CD4-positive, alpha-beta T cell treated with Interleukin-6 at 100 ng/mL for 8 hours (primary cell): ENCODE results near the gene COL28A1.
"Not testable (repeated sequence)": the region's sequence is repeated elsewhere in the genome, so short reads cannot be mapped to it uniquely, and the experiment has no call there.

Source experiments
- DNase-seq: peaks from one replicate; pipeline ENCODE4 v3.0.0-alpha.2; 2020; ENCODE audit warnings: mixed read lengths, low spot score

Gene COL28A1

GRCh38 chr7:7416031-7416858, 119.4 kb downstream of the COL28A1 start:
- DNase-seq: peak; percentile 5

GRCh38 chr7:7414791-7415603, 120.7 kb downstream of the COL28A1 start:
- DNase-seq: no peak

GRCh38 chr7:7408001-7408770, 127.5 kb downstream of the COL28A1 start:
- DNase-seq: no peak

GRCh38 chr7:7405461-7405860, 130.2 kb downstream of the COL28A1 start:
- DNase-seq: no peak

GRCh38 chr7:7399707-7400106, 136.0 kb downstream of the COL28A1 start:
- no peak for DNase-seq

- no peak for DNase-seq
Observed at GRCh38 chr7:7395785-7396184, 139.9 kb downstream of the COL28A1 start.

GRCh38 chr7:7388164-7388563, 147.5 kb downstream of the COL28A1 start:
- not testable (repeated sequence) for DNase-seq

- DNase-seq: no peak
Observed at GRCh38 chr7:7385421-7385820, 150.3 kb downstream of the COL28A1 start.

- DNase-seq: no peak
Observed at GRCh38 chr7:7384228-7384627, 151.4 kb downstream of the COL28A1 start.

- DNase-seq: no peak
Observed at GRCh38 chr7:7375538-7375937, 160.1 kb downstream of the COL28A1 start.

- DNase-seq: no peak
Observed at GRCh38 chr7:7370076-7370475, 165.6 kb downstream of the COL28A1 start.

- no peak for DNase-seq
Observed at GRCh38 chr7:7369134-7369533, 166.5 kb downstream of the COL28A1 start.

GRCh38 chr7:7354674-7355073, 181.0 kb downstream of the COL28A1 start:
- no peak for DNase-seq

- no peak for DNase-seq
Observed at GRCh38 chr7:7352845-7353244, 182.8 kb downstream of the COL28A1 start.

GRCh38 chr7:7351832-7352231, 183.8 kb downstream of the COL28A1 start:
- no peak for DNase-seq

GRCh38 chr7:7351156-7351555, 184.5 kb downstream of the COL28A1 start:
- DNase-seq: no peak

GRCh38 chr7:7349156-7349555, 186.5 kb downstream of the COL28A1 start:
- DNase-seq: no peak

- DNase-seq: no peak
Observed at GRCh38 chr7:7347045-7347444, 188.6 kb downstream of the COL28A1 start.

- no peak for DNase-seq
Observed at GRCh38 chr7:7344583-7344982, 191.1 kb downstream of the COL28A1 start.

GRCh38 chr7:7335909-7336308, 199.8 kb downstream of the COL28A1 start:
- no peak for DNase-seq

GRCh38 chr7:7335215-7335614, 200.5 kb downstream of the COL28A1 start:
- no peak for DNase-seq

GRCh38 chr7:7333610-7334009, 202.1 kb downstream of the COL28A1 start:
- DNase-seq: no peak
